Memory B cell (primary cell): ENCODE data around the gene DNAH10.

Experiments
- ATAC-seq: fragments of 150-1000 bp; cut with Tn5 transposase; 2 replicates; pipeline ENCODE4 v1.10.0; 2021; ENCODE audit warnings: low read depth, mild to moderate bottlenecking, moderate library complexity
- DNase-seq, 2 donors: peaks; one replicate each; pipeline ENCODE4 v3.0.0; 2022; ENCODE audit warnings: low spot score in 2 of 2
- H3K27ac Mint-ChIP-seq: one replicate; pipeline ENCODE4 v1.8.0; 2022; ENCODE audit warnings: mild to moderate bottlenecking, moderate library complexity, mixed read lengths
- H3K27me3 Mint-ChIP-seq: one replicate; pipeline ENCODE4 v1.8.0; 2022; ENCODE audit warnings: mixed read lengths
- H3K36me3 Mint-ChIP-seq: one replicate; pipeline ENCODE4 v1.8.0; 2022; ENCODE audit warnings: mild to moderate bottlenecking, mixed read lengths
- H3K4me1 Mint-ChIP-seq: one replicate; pipeline ENCODE4 v1.8.0; 2022; ENCODE audit warnings: mixed read lengths
- H3K4me3 Mint-ChIP-seq: one replicate; pipeline ENCODE4 v1.8.0; 2022; ENCODE audit warnings: mild to moderate bottlenecking, moderate library complexity, mixed read lengths
- H3K9me3 Mint-ChIP-seq: one replicate; pipeline ENCODE4 v1.8.0; 2022; ENCODE audit warnings: mixed read lengths

DNAH10 gene

GRCh38 chr12:123828120-123828519 is 66.0 kb downstream of the DNAH10 start:
- Mint-ChIP-seq H3K9me3 (peaks cover 2% of the 10 kb centered on the region), H3K4me3 (no peak overlapping the region), H3K36me3 (no peaks in the 10 kb centered on the region), H3K27ac (no peak overlapping the region), H3K27me3 (peaks cover 11% of the 10 kb centered on the region), H3K4me1 (no peaks in the 10 kb centered on the region)
- DNase-seq (no peak), ATAC-seq (no peak)

GRCh38 chr12:123828854-123829547 is 66.9 kb downstream of the DNAH10 start:
- H3K9me3 Mint-ChIP-seq = peaks cover 4% of the 10 kb centered on the region
- peaks cover 9% of the 10 kb centered on the region for H3K27me3 Mint-ChIP-seq
- no peak overlapping the region for H3K27ac Mint-ChIP-seq
- ATAC-seq (no peak), DNase-seq (no peak)
- H3K4me3 Mint-ChIP-seq = no peak overlapping the region
- no peaks in the 10 kb centered on the region for H3K4me1 Mint-ChIP-seq
- no peaks in the 10 kb centered on the region for H3K36me3 Mint-ChIP-seq

- H3K27me3 Mint-ChIP-seq = peaks cover 7% of the 10 kb centered on the region
- no peak for ATAC-seq
- H3K36me3 Mint-ChIP-seq = no peaks in the 10 kb centered on the region
- H3K27ac Mint-ChIP-seq = no peak overlapping the region
- H3K4me1 Mint-ChIP-seq = no peaks in the 10 kb centered on the region
- peaks cover 6% of the 10 kb centered on the region for H3K9me3 Mint-ChIP-seq
- no peak overlapping the region for H3K4me3 Mint-ChIP-seq
- no peak for DNase-seq
Observed at GRCh38 chr12:123829561-123829960, 67.5 kb downstream of the DNAH10 start.

- H3K4me3 Mint-ChIP-seq = no peak overlapping the region
- no peaks in the 10 kb centered on the region for H3K4me1 Mint-ChIP-seq
- H3K36me3 Mint-ChIP-seq = no peaks in the 10 kb centered on the region
- ATAC-seq (no peak), DNase-seq (no peak)
- no peak overlapping the region for H3K27ac Mint-ChIP-seq
- peaks cover 3% of the 10 kb centered on the region for H3K27me3 Mint-ChIP-seq
- peaks cover 11% of the 10 kb centered on the region for H3K9me3 Mint-ChIP-seq
Observed at GRCh38 chr12:123830675-123831074, 68.6 kb downstream of the DNAH10 start.

- no peak for ATAC-seq
- Mint-ChIP-seq H3K4me1 (no peaks in the 10 kb centered on the region), H3K27me3 (peaks cover 3% of the 10 kb centered on the region), H3K9me3 (peaks cover 11% of the 10 kb centered on the region), H3K4me3 (no peak overlapping the region), H3K27ac (no peak overlapping the region), H3K36me3 (no peaks in the 10 kb centered on the region)
- DNase-seq = no peak
Observed at GRCh38 chr12:123832052-123832451, 70.0 kb downstream of the DNAH10 start.

GRCh38 chr12:123833830-123834229 is 71.7 kb downstream of the DNAH10 start:
- no peak for DNase-seq
- H3K27ac Mint-ChIP-seq = no peak overlapping the region
- no peaks in the 10 kb centered on the region for H3K36me3 Mint-ChIP-seq
- H3K4me3 Mint-ChIP-seq = no peak overlapping the region
- H3K4me1 Mint-ChIP-seq = no peaks in the 10 kb centered on the region
- ATAC-seq = no peak
- peaks cover 3% of the 10 kb centered on the region for H3K27me3 Mint-ChIP-seq
- peaks cover 11% of the 10 kb centered on the region for H3K9me3 Mint-ChIP-seq

GRCh38 chr12:123834845-123835244 is 72.7 kb downstream of the DNAH10 start:
- H3K4me3 Mint-ChIP-seq = no peak overlapping the region
- ATAC-seq = no peak
- no peak for DNase-seq
- peaks cover 11% of the 10 kb centered on the region for H3K9me3 Mint-ChIP-seq
- no peaks in the 10 kb centered on the region for H3K27me3 Mint-ChIP-seq
- H3K36me3 Mint-ChIP-seq = no peaks in the 10 kb centered on the region
- no peak overlapping the region for H3K27ac Mint-ChIP-seq
- no peaks in the 10 kb centered on the region for H3K4me1 Mint-ChIP-seq

- DNase-seq = no peak
- H3K4me3 Mint-ChIP-seq = no peak overlapping the region
- H3K27ac Mint-ChIP-seq = no peak overlapping the region
- H3K36me3 Mint-ChIP-seq = no peaks in the 10 kb centered on the region
- ATAC-seq = no peak
- peaks cover 11% of the 10 kb centered on the region for H3K9me3 Mint-ChIP-seq
- H3K27me3 Mint-ChIP-seq = peaks cover 5% of the 10 kb centered on the region
- no peaks in the 10 kb centered on the region for H3K4me1 Mint-ChIP-seq
Observed at GRCh38 chr12:123836292-123836691, 74.2 kb downstream of the DNAH10 start.

- no peaks in the 10 kb centered on the region for H3K36me3 Mint-ChIP-seq
- no peak overlapping the region for H3K4me3 Mint-ChIP-seq
- H3K27me3 Mint-ChIP-seq = peaks cover 9% of the 10 kb centered on the region
- ATAC-seq (no peak), DNase-seq (no peak)
- no peaks in the 10 kb centered on the region for H3K4me1 Mint-ChIP-seq
- H3K9me3 Mint-ChIP-seq = peaks cover 3% of the 10 kb centered on the region
- no peak overlapping the region for H3K27ac Mint-ChIP-seq
Observed at GRCh38 chr12:123839826-123840225, 77.7 kb downstream of the DNAH10 start.

GRCh38 chr12:123840765-123841425 is 78.8 kb downstream of the DNAH10 start:
- H3K27ac Mint-ChIP-seq = no peak overlapping the region
- peaks cover 9% of the 10 kb centered on the region for H3K27me3 Mint-ChIP-seq
- no peaks in the 10 kb centered on the region for H3K9me3 Mint-ChIP-seq
- DNase-seq (no peak), ATAC-seq (no peak)
- H3K36me3 Mint-ChIP-seq = no peaks in the 10 kb centered on the region
- no peaks in the 10 kb centered on the region for H3K4me1 Mint-ChIP-seq
- H3K4me3 Mint-ChIP-seq = no peak overlapping the region

GRCh38 chr12:123843912-123844748 is 82.0 kb downstream of the DNAH10 start:
- Mint-ChIP-seq H3K9me3 (no peaks in the 10 kb centered on the region), H3K36me3 (no peaks in the 10 kb centered on the region), H3K4me1 (no peaks in the 10 kb centered on the region), H3K4me3 (no peak overlapping the region), H3K27me3 (peaks cover 9% of the 10 kb centered on the region), H3K27ac (no peak overlapping the region)
- ATAC-seq (no peak), DNase-seq (no peak)

- H3K4me3 Mint-ChIP-seq = no peak overlapping the region
- DNase-seq (no peak), ATAC-seq (no peak)
- peaks cover 11% of the 10 kb centered on the region for H3K27me3 Mint-ChIP-seq
- H3K36me3 Mint-ChIP-seq = peaks cover 1% of the 10 kb centered on the region
- no peak overlapping the region for H3K27ac Mint-ChIP-seq
- H3K4me1 Mint-ChIP-seq = no peaks in the 10 kb centered on the region
- no peaks in the 10 kb centered on the region for H3K9me3 Mint-ChIP-seq
Observed at GRCh38 chr12:123845881-123846280, 83.8 kb downstream of the DNAH10 start.

GRCh38 chr12:123846340-123846739 is 84.2 kb downstream of the DNAH10 start:
- Mint-ChIP-seq H3K4me1 (no peaks in the 10 kb centered on the region), H3K27ac (no peak overlapping the region), H3K9me3 (no peaks in the 10 kb centered on the region), H3K36me3 (peaks cover 1% of the 10 kb centered on the region), H3K27me3 (peaks cover 8% of the 10 kb centered on the region), H3K4me3 (no peak overlapping the region)
- ATAC-seq (no peak), DNase-seq (no peak)

- H3K9me3 Mint-ChIP-seq = no peaks in the 10 kb centered on the region
- H3K27me3 Mint-ChIP-seq = peaks cover 8% of the 10 kb centered on the region
- no peak for DNase-seq
- ATAC-seq = no peak
- no peak overlapping the region for H3K4me3 Mint-ChIP-seq
- no peak overlapping the region for H3K27ac Mint-ChIP-seq
- peaks cover 1% of the 10 kb centered on the region for H3K36me3 Mint-ChIP-seq
- H3K4me1 Mint-ChIP-seq = no peaks in the 10 kb centered on the region
Observed at GRCh38 chr12:123847019-123847418, 84.9 kb downstream of the DNAH10 start.
